ENCODE data around the gene MICU1.
"Not testable (repeated sequence)": the region's sequence is repeated elsewhere in the genome, so short reads cannot be mapped to it uniquely, and the experiment has no call there.

The MICU1 gene

GRCh38 chr10:72472306-72472705 lies 153.6 kb downstream of the MICU1 start:
- DNase-seq (ENCODE audit: low read depth, low spot score), result no peak
- no peak overlapping the region for H3K4me3 ChIP-seq (ENCODE audit: low read depth, low read length)
- in situ Hi-C loops (cut with HindIII; ENCODE audit: low sequenced_read_pairs), result no loop called here
- no peak for TF ChIP-seq CTCF (IDR thresholded peaks at IDR 0.05; ENCODE audit: low read depth, low read length)

DNA sequence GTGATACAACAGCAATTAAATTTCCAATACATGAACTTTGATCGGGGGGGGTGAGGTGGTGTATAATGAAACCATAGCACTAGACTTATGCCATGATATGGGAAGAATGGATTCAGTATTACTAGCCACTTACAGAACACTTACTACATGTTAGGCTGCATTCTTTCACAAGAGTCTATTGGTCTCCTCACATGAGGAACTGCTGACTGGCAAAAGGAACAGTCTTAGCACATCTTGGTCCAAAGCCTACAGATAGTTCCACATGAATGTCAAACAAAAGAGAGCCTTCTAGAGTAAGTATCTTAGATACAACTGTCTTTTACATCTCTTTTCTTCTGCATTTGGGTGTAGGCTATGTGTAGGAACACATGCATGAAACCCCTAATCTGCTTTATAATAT lies 155.2 kb downstream of the MICU1 start:
- DNase-seq (ENCODE audit: low read depth, low spot score), result no peak
- in situ Hi-C loops (cut with HindIII; ENCODE audit: low sequenced_read_pairs), result no loop called here
- no peak for TF ChIP-seq CTCF (IDR thresholded peaks at IDR 0.05; ENCODE audit: low read depth, low read length)
- no peak overlapping the region for H3K4me3 ChIP-seq (ENCODE audit: low read depth, low read length)

DNA sequence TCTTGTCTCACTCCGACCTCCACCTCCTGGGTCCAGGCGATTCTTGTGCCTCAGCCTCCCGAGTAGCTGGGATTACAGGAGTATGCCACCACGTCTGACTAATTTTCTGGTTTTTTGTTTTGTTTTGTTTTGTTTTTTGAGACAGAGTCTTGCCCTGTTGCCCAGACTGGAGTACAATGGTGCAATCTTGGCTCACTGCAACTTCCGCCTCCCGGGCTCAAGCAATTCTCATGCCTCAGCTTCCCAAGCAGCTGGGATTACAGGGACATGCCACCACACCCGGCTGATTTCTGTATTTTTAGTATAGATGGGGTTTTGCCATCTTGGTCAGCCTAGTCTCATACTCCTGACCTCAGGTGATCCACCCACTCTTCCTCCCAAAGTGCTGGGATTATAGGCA lies 158.8 kb downstream of the MICU1 start:
- DNase-seq (ENCODE audit: low read depth, low spot score); in situ Hi-C loops (cut with HindIII; ENCODE audit: low sequenced_read_pairs); H3K4me3 ChIP-seq (ENCODE audit: low read depth, low read length): not testable (repeated sequence)

- no peak for DNase-seq (ENCODE audit: low read depth, low spot score)
- TF ChIP-seq CTCF (IDR thresholded peaks at IDR 0.05; ENCODE audit: low read depth, low read length), result no peak
- in situ Hi-C loops (cut with HindIII; ENCODE audit: low sequenced_read_pairs), result no loop called here
- no peak overlapping the region for H3K4me3 ChIP-seq (ENCODE audit: low read depth, low read length)
These were observed 159.9 kb downstream of the MICU1 start for GRCh38 chr10:72466018-72466417.

DNA sequence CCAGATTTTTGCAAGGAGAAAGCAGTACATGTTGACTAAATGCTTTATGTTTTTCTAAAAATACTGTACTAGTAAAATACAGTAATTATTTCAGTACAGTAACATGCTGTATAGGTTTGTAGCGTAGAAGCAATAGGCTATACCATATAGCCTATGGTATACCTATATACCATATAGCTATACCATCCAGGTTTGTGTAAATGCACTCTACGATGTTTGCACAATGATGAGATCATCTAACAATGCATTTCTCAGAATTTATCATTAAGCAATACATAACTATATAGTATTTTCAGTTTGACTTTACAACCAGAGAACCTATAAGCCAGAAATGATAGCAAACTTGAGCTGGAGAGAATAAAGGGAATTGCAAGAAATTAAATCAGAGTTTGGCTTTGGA lies 161.4 kb downstream of the MICU1 start:
- H3K4me3 ChIP-seq (ENCODE audit: low read depth, low read length), result no peak overlapping the region
- TF ChIP-seq CTCF (IDR thresholded peaks at IDR 0.05; ENCODE audit: low read depth, low read length), result no peak
- in situ Hi-C loops (cut with HindIII; ENCODE audit: low sequenced_read_pairs), result no loop called here
- no peak for DNase-seq (ENCODE audit: low read depth, low spot score)

DNA sequence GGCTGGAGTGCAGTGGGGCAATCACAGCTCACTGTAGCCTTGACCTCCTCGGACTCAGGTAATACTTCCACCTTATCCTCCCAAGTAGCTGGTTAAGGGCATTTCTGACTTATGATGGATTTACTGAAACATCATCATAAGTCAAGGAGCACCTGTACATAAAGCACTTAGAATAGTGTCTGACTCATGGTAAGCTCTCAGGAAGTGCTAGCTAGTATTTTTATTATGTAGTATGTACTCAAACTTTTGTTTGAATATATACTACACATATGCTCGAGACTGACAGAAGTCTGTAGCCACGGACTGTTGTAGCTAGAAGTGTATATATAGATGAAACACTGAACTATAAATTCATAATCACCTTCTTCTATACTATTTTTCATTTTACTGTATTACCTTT lies 163.6 kb downstream of the MICU1 start:
- in situ Hi-C loops (cut with HindIII; ENCODE audit: low sequenced_read_pairs), result no loop called here
- H3K4me3 ChIP-seq (ENCODE audit: low read depth, low read length), result no peak overlapping the region
- no peak for DNase-seq (ENCODE audit: low read depth, low spot score)
- TF ChIP-seq CTCF (IDR thresholded peaks at IDR 0.05; ENCODE audit: low read depth, low read length), result no peak

- H3K4me3 ChIP-seq (ENCODE audit: low read depth, low read length), result no peak overlapping the region
- in situ Hi-C loops (cut with HindIII; ENCODE audit: low sequenced_read_pairs), result no loop called here
- DNase-seq (ENCODE audit: low read depth, low spot score), result no peak
- no peak for TF ChIP-seq CTCF (IDR thresholded peaks at IDR 0.05; ENCODE audit: low read depth, low read length)
These were observed 164.8 kb downstream of the MICU1 start for GRCh38 chr10:72461085-72461484.

All from astrocyte of the spinal cord (primary cell).